Stimulated activated CD4-positive, alpha-beta T cell treated with anti-CD3 and anti-CD28 coated beads, Interleukin-2, amount 100 ng/mL, for 48 hours (primary cell): ENCODE results near the gene AUTS2.

Experiments
- DNase-seq, 2 donors: peaks; one replicate each; pipeline ENCODE4 v3.0.0-alpha.2; 2020

AUTS2 gene

DNA sequence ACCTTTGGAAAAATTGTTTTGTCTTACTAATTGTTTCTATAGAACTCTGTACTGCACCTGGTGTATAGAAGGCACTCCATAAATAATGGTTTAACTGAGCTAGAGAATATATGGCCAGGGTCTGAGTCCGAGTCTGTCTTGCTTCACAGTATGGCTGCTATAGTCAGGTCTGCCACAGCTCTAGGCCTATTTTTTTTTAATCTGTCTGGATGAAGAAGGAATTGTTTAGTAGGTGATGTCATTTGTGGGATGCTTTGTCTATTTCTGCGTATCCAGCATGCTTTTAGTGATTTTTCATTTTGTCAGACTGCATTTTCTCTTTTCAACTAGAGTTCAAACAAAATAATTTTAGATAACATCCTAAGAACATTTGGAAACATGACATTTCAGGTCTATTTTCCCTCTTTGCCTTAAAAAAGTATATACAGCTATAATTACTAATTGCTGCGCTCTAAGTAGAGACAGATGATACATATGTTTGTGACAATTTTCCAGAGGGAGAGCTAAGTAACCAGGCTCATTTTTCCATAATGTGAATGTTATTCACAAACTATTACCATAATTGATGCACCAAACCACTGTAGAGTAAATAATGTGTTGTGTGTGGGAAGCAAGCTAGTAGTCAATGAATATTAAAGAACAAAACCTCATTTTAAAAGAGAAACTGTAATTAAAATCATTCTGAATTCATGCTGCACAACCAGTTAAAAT, 361.7 kb downstream of the AUTS2 start:
- no peak for DNase-seq

DNA sequence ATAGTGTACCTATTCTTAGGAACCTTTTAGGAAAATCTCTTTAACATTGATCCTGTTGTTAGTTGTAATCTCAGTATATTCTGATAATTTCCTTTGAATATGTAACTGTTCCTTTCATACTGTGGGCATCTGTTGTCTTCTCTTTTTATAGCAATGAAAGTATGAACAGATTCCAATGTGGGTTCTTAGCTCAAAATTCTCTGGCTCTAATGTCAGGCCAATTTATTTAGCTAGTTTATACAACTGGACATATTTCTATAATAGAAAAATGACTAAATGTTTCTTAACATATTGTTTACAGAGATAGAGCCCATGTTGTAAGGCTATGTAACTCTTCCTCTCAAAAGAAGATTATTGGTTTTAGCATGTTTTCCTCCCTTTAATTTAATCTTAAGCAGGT, 363.2 kb downstream of the AUTS2 start:
- no peak for DNase-seq

DNA sequence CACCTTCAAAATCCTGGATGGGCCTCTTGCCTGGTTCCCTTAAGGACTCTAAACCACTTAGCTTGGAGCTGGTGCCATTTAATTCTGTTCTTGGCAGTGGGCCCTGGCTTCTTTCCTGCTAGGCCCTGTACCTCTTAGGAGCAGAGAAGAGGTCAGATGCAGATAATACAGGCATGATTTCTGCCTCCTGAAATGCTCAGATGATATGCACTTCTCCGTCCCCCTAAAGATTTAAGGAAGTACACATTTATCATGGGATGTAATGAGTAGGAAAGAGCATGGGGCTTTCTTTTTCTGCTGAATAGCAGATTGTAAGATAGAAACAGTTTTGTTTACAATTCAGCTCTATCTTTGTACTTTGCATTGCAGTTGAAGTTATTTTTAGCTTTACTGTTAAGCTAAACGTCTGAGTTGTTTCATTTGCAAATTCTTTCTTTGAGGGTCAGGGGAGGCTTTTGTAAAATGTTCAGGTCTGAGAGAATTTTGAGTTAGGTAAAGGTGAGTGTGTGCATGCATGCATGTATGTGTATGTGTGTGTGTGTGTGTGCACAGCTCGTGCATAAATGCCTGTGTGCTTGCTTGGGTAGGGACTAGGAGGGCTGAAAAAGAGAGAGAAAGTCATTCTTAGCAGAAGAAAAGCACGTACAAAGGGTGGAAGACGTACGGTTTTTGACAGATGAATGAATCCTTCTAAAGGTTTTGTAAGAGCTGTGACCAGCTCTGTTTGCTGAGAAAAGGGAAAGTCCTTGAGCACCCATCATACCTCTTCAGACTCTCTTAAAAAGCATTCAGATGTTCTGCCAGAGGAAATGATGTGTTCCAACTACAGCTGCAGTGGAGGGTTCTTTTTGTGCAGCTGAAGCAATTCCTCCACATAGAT, 364.2 kb downstream of the AUTS2 start:
- no peak for DNase-seq

DNA sequence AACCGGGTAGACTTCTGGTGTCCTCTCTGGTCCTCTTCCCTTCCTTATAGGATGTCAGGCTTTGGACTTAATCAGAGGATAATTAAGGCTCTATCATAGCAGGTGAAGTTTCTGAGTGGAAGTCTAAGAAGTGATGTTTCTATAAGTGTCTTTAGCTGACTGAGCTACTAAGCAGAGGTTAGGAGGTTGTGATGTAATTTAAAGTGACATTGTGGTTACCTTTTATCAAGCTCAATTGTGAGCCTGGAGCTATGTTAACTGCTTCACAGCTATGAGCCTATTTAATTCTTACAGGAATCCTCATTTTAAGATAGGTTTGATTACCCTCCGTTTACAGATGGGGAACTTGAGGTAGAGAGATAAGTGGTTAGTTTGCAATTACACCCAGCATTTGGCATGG, 365.1 kb downstream of the AUTS2 start:
- DNase-seq, result no peak

DNA sequence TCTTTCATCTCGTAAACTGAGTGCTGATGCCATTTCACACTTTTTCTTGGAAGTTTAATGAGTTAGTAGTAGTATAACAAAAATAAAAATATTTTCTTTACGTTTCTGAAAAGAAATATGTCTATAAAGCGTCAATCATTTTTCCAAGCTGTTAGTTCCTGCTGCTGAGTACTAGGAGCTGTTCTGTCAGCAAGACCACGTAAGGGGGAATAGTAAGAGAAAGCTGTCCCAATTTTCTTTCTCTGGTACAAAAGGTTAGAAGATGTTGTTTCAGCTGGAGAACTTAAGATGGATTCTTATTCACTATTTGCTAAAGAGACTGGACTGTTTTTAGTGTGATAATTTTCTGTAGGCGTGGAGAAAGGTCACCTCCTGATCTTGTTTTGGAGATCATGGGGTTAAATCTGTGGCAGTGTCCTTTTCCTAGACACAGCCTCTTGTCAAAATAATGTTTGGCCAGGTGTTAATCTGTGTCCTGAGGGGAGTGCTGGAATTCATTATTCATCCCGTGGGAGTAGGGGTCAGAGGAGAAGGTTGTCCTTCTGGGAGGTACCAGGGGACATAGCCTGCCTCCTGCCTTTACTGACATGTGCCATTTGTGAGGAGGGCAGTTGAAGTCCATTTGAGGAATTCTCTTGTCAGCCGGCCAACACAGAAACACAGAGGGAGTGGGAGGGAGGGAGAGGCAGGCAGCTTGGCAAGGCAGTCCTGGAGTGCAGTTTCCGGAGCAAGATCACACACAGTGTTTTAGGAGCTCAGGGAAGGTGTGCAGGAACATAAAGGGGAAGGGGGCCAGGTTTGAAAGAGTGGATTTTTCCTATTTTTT, 368.7 kb downstream of the AUTS2 start:
- DNase-seq, result no peak

DNA sequence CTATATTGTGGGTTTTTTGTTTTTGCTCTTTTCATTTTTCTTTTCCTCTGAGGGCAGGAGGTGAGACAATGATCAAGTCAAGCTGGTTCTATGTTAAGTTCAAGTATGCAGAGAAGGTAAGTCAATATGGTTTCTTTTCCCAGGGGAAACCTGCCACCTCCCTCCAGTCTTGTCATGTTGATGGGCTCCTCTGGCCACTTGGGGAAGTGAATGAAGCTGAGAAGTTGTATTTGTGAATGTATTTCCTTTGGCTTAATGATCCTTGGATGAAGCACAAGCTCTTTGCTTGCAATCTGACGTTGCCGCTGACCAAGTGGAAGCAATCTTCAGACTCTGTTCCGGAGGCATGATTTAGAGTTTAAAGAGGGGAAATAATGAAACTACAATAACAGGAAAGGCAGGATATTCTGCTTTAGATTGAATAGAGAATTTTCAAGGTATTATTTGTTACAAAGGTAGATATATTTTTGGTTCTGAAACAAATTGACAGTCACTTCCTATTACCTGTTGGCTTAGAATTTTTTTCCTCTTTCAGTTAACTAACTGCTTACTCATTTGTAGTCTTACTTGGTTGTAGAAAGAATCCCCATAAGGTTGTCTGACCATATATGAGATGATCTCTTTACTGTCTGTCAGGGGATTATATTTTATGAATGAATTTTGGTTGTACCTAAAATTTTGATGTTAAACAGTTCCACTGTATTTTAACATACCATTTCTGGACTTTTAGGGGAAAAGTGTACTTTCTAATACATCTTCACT, 369.6 kb downstream of the AUTS2 start:
- DNase-seq, result no peak

DNA sequence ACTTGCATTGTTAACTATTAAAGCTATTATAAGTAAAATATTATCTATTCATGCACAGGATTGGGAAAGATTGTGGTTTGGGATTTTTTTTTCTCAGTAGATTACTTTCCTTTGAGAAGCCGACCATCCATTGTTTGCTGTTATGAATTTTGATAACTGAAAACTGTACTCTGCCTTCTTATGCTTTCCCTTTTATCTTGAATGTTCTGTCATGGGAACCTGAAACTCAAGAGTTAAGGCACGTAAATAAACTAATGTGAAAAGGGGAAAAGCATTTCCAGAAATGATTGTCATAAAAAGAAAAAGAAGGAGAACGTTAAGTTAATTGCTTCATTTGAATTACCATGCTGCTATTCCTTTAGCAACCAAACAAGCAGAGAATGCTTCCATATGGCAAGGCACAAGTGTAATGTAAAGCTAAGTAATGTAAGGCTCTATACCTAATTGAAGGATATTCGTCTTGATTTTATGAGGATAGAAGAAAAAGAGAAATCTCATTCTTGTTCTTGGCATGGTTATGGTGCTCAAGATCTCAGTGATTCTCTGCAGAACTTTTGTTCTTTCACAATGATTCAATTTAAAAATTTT, 370.8 kb downstream of the AUTS2 start:
- no peak for DNase-seq

DNA sequence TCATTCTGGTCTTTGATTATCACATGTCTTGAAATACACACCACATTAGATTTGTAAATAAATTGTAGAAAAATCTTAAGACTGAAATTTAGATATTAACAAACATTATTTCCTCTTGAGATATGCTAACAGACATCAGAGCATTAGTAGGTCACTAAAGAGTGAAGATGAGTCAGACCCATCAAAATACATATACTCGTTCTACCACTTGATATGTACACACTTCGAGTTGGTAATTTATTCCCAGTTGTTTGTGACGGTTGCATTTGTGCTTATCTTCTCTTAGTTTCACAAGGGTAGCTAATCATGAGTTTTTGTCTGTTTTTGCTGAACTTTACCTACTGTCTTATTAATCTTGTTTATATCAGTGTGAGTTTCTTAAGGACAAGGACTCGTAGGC, 383.4 kb downstream of the AUTS2 start:
- no peak for DNase-seq

DNA sequence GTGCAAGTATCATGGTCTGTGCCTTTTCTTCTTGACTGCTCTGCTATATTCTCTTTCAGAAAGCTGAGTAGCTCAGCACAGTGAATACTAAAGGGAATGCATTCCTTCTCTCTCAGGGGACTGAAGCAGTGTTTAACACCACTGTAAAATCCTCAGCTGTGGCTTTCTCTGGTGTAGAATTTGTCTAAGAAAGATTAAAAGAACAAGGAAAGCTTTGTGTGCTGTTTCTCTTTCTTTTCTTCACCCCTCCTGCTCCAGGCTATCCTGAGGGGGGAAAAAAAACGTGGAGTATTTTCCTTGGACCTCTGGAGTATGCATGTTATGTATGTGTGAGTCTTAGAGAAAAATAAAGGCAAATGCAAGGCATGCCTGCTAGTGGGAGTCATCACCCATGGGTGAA, 383.9 kb downstream of the AUTS2 start:
- DNase-seq, result no peak

DNA sequence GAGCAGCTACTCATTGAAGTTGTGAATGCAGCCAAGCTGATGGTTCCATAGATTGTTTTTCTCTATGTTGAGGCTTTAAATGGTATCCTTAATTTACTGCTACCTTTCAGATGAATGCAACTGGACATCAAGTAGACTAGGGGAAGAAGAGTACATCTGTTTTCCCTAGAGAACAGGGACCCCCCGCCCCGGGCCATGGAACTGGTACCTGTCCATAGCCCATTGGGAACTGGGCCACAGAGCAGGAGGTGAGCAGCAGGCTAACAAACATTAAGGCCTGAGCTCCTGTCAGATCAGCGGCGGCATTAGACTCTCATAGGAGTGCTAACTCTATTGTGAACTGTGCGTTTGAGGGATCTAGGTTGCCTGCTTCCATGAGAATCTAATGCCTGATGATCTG, 391.3 kb downstream of the AUTS2 start:
- no peak for DNase-seq

DNA sequence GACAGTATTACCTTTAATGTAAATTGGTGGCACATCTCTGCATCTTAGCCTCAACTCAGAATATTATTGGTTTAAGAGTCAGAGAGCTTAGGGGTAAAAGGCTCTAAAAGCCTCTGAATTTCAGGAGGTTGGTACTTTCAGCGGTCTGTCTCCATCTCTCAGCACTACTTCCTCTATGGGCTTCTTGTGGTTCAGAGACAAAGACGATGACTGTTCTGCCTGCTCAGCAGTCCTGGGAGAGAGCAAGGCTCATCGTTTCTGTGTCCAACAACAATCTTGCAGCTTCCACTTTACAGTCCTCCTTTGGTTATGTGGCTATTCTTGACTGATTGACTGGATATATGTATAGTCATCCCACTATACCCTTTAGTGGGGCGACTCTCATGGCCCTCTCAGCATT, 394.7 kb downstream of the AUTS2 start:
- no peak for DNase-seq

DNA sequence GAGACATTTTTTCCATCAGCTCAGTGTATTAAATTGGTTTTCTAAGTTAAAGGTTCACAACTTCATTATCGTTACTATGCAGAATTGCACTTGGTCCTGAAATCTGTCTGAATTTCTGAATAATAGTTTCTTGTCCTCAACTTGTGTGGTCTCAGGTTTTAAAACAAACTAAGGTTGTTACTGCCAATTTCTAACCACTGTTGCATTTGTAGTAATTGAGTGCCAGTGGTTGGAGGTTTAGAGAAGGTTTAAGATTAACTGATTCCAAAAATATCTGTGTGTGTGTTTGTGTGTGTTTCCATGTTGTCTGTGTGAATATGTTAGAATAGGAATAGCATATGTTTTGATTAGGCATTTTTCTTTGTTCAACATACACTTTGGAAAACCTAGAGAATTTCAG, 395.9 kb downstream of the AUTS2 start:
- DNase-seq, result no peak

DNA sequence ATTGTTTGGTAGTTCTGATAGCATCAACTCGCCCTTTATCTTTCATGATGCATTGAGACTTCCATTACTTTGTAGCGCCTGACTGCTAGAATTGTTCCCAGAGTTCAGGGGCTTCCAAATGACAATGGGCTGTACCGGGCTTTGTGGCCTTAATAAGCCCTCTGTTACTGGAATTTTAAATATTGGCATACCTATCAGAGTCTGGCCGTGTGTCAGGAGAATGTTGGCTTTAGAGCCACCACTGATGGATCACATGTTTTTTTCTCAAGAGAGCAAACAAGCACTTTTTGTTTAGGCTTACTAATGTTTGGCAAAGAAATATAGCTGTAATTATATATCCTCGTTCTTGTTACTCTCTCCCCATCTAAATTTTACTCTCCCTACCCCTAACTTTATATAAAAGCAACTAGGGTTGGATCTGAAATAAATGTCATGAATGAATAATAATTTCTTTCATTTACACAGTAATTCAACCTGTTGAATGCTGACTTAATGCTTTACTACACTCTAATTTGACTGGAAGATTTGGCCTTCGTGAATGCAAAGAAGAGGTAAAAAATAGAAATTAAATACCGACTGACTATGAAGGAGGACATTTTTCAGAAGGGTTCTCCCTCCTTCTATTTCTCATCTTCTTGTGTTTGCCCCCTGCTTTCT, 396.7 kb downstream of the AUTS2 start:
- no peak for DNase-seq

DNA sequence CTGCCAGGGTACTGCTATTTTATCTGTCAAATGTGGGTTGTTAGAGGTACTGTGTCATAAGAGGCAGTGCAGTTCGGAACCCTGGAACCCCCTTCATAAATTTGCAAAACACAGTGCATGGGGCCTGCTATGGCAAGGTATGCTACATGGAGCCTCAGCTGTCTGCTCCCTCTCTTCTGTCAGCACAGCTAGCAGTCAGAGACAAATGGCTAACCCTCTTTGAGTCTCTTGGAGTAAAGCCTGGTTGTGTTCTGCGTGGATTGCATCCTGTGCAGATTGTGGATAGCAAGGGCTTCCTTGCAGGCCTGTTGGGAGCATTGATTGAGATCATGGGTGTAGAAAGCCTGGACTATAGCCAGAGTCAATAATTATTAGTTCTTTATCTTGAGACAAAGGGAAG, 397.8 kb downstream of the AUTS2 start:
- DNase-seq, result no peak

DNA sequence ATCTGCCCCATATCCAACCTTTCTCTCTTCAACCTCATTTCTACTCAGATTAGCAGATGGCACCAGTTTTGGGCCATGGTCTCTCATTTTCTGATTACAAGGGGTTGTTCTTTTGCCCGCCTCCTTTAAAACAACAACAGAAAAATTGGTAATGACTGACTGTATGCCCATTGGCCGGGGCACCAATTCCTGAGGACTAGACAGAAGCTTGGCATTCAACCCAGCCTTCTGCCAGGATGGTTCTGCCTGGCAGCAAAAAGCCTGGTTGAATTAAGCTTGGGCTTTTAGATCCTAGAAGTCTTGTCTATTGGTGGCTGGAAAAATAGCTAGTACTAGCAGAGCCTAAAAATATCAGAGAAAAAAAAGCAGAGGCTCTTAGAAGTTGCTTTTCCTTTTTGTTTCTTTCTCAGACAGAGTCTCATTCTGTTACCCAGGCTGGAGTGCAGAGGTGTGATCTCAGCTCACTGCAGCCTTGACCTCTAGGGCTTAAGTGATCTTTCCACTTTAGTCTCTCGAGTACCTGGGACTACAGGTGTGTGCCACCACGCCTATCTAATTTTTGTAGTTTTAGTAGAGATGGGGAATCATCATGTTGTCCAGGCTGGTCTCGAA, 402.6 kb downstream of the AUTS2 start:
- no peak for DNase-seq

DNA sequence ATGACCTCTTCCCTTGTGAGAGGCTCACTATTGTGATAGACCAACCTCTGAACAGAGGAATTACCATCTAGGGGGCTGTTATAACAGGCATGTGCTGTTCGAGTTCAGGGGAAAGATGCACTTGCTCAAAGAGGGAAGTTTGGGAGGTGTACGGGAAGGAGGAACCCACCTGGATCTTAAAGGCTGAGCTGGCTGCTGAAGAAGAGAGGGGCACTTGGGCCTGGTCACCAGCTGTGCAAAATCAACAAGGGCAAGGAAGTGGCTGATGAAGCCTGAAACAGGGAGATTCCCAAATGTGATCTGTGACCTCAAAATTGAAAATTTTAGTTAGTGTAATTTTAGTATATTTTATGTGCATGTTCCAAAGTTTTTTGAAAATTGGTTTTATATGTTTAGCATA, 407.2 kb downstream of the AUTS2 start:
- DNase-seq, result no peak

DNA sequence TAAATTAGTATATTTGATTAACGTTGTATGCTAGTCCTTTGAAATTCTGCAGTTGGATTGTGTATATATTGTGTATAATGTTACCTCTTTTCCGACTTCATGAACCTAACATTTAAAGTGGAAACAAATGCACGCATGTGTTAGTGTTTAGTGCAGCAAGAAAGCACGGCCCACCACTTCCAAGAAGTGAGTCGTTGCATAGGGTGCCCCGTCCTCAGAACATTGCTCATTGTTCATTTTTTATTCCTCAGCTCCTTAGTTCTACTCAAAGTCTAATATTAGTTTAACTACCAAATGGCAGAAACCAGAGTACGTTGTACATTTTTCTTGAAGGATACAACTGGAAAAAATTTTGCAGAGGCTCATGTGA, 407.6 kb downstream of the AUTS2 start:
- no peak for DNase-seq

DNA sequence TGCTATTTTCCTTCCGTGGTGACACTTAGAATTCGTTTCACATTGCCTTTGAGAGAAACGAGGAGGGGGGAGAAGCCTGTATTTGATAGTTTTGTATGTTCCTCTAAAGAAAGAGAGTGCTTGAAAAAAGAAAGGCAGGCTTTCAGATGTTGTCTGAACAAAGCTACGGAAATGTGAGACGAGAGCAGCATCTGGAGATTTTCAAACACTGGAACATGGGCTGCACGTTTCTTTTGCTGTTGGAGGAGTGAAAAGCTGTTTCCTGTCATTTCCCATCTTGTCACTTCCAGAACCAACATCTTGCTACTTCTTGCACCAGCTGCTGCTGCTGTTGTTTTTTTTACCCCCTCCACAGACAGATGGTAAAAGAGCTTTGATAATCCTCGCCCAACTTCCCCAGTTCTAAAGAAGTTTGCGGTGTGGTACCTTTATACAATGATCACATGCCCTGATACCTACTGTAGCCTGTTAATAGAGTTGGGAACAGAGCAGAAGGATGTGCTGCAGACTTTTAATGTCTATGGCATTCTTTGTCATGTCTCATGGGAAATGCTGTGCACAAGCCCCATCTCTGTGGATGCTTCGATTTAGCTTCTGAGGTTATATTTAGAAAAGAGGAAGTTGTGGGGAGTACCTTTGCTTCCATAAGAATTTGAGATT, 408.1 kb downstream of the AUTS2 start:
- DNase-seq, result no peak

DNA sequence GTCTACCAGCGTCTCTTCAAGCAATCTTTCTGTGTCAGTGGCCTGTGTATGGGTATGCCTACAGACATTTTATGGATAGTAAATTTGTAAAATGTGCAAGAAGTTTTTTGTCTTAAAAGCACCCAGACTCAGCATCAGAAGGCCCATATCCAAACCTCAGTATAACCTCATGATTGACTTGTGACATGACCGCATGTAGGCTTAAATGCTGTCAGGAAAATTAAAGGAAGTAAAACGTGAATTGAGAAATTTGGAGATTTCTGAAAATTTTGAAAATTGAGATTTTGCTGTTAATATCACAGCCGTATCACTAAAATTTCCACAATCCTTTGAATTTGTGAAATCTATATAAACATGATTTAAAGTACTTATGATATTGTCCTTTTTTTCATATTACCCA, 410.2 kb downstream of the AUTS2 start:
- no peak for DNase-seq

DNA sequence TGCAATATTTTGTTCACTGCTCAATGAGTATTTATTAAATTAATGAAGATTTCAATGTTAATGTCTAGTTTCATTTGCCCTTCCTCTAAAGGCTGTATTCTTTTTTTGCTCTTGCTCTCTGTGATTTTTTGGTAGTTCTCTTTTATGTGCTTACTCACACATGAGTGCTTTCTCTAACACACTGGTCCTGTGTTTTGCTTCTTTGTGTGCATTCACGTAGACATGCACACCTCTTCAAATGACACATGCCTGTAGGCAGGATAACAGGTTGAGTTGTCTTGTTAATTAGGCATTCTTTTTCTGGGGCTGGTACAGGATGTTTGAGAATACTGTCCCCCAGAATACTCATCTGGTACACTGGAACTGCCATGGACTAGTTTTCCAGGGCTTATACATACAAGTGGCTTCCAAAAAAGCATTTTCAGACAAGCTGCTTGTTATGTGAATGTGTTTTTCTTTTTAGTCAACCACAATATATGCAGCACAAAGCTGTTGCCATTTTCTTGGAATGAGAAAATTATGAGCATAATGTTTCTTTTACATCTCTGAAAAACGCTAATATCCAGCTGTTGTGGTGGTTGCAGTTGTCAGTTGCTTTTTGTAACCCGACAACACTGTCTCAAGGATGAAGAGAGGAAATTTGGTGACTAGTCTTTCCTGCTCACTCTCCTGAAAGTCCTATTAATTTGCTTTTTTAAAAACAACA, 416.4 kb downstream of the AUTS2 start:
- no peak for DNase-seq
